ENCODE results near the gene FLNB. TPM values are rescaled to one million over a fixed set of nuclear protein-coding genes. Genes with fewer than 3 reads are reported as not detected.

The FLNB gene
- total and polyA plus RNA-seq, 10 of the 15 experiments (the other 5 are each of a cell fraction or from before 2014, with no cell fraction given) = 13.6 to 51.8 (median 26.4) TPM

- peak; percentile 31; the same call in 1 of the 2 replicates for TF ChIP-seq RELB (IDR thresholded peaks at IDR 0.05; ENCODE audit: low read depth)
- peak; percentile 86 for TF ChIP-seq TCF12 (IDR thresholded peaks at IDR 0.05; ENCODE audit: low read depth, low read length)
- TF ChIP-seq YY1 (IDR thresholded peaks at IDR 0.05; ENCODE audit: low read depth, low read length) = peak; percentile 68; the same call in 1 of the 2 replicates
- TF ChIP-seq SMAD1 (IDR thresholded peaks at IDR 0.05; ENCODE audit: low read depth, partially characterized antibody) = no peak
- TF ChIP-seq LARP7 (IDR thresholded peaks at IDR 0.05) = 0 out of 2 replicates have a peak, but pooled peaks have one; percentile 18
- TF ChIP-seq HCFC1 (IDR thresholded peaks at IDR 0.05; ENCODE audit: low read length) = no peak
- TF ChIP-seq ZBED1 (IDR thresholded peaks at IDR 0.05; ENCODE audit: borderline replicate concordance) = no peak
- no peak for TF ChIP-seq SKIL (IDR thresholded peaks at IDR 0.05; ENCODE audit: low read depth, poor library complexity, severe bottlenecking)
Measured at GRCh38 chr3:58217209-58217811, 209.1 kb downstream of the FLNB start (continued).

Data from GM12878 (cell line).